Iris pigment epithelial cell (primary cell): ENCODE measurements around the gene CMTR2.

Experiments used
- DNase-seq: peaks from one replicate; pipeline ENCODE4 v3.0.0-alpha.2; 2011; ENCODE audit warnings: low read depth

CMTR2 gene

DNA sequence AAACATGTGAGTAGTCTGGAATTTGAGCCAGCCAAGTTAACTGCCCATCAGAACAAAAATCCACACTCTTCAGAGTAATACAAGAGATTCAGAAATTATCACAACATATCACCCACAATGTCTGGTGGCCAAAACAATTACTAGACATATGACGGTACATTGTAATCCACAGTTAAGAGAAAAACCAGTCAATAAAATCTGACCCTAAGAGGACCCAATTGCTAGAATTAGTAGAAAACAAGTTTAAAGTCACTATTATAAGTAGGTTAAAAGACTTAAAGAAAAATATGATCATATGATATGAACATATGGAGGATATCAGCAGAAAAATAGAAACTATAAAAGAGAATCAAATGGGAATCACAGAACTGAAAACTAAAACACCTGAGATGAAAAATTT lies 15.8 kb downstream of the CMTR2 start:
- no peak for DNase-seq

DNA sequence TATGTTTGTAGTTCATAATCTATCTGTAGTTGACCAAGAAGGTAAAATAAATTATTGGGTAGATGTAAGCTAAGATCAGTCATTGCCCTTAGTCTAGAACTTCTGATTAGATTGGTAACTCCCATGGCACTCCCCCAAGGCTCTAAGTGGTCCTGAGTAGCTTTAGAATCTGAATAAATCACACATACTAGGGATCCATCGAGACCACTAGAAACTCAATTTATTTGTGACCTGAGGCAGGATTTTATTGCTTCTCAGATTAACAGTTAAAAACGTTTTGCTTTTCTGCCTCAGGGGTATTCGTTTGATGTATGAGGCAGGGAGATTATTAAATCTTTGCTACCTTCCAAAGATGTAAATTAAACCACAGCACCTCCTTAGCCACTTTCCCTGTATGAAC lies 24.9 kb downstream of the CMTR2 start:
- no peak for DNase-seq

DNA sequence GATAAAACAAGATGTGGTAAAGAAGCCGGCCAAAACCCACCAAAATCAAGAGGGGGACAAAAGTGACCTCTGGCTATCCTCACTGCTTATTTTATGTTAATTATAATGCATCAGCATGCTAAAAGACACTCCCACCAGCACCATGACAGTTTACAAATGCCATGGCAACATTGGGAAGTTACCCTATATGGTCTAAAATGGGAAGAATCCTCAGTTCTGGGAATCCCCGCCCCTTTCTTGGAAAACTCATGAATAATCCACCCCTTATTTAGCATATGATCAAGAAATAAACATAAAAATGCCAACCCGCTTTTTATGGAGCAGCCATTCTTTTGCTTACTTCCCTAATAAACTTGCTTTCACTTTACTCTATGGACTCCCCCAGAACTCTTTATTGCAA lies 25.6 kb downstream of the CMTR2 start:
- DNase-seq: no peak

DNA sequence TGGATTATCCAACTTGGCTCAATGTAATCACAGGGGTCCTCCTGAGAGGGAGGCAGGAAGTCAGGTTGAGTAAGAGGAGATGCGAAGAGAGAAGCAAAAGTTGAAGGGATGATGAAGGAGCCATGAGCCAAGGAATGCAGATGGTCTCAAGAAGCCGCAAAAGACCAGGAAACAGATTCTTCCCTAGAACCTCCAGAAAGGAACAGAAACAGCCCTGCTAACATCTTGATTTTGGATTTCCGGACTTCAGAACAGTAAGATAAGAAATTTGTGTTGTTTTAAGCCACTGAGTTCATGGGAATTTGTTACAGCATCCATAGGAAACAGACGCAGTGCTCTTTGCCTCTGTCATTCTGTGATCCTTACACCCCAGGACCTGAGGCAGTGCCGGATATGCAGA lies 26.8 kb downstream of the CMTR2 start:
- DNase-seq: no peak

DNA sequence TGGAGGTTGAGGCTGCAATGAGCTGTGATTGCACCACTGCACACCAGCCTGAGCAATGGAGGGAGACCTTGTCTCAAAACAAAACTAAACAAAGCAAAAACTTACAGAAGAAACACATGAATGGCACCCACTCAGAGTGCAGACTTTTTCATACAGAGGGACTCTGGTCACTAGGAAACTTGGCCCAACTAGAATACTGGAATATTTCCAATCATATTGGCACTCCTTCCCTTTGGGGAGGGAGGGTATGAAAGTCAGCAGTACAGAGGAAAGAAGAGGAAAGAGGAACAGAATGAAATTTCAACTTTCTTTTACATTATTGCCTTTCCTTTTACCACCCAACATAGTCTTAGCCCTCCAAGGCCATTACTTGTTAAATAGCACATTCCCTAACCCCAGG lies 28.2 kb downstream of the CMTR2 start:
- DNase-seq: no peak

DNA sequence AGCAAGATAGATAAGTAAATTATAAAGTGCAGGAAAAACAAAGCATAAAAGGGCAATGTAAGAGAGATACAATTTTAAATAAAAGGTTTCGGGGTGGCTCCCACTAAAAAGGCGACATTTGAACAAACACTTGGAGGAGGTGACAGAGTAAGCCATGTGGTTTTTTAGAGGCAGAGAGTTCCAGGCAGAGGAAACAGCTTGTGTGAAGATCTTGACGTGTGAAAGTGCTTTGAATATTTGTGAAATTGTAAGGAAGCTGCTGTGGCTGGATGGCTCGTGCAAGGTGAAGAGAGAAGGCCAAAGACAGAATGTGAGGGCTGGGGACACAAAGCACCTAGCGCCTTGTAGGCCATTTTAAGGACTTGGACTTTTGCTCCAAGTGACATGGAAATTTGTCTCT lies 30.1 kb downstream of the CMTR2 start:
- DNase-seq: no peak

DNA sequence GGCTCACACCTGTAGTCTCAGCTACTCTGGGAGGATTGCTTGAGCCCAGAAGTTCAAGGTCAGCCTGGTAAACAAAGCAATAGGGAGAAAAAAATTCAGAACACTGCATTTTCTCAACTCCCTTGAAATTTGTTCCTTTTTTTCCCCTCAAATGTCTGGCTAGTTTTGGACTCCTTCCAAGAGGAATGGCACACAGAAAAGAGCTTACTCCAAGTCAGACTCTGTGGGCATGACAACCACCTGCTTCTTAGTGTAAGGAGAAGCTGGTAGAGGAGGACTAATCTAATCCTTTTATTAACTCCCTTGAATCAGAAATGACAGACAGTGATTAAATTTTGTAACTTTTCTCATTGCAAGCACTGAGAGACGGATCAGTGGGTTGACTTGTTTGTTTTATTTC lies 30.8 kb downstream of the CMTR2 start:
- DNase-seq: no peak

DNA sequence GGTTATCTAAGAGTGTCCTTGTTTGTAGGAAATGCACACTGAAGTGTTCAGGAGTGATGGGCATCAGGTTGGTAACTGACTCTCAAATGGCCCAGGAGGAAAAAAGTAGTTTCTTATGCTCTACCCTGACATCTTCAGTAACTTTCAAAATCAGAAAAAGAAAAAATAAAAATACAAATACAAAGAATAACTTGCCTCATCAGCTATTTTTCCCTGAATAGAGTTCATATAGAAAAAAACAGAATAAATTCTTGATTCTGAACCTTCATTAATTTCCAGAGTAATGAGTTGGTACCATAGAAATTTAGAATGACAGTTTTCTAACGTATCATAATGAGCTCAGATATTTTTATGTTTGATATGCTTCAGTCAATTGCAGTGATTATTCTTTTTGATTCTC lies 31.4 kb downstream of the CMTR2 start:
- DNase-seq: no peak

DNA sequence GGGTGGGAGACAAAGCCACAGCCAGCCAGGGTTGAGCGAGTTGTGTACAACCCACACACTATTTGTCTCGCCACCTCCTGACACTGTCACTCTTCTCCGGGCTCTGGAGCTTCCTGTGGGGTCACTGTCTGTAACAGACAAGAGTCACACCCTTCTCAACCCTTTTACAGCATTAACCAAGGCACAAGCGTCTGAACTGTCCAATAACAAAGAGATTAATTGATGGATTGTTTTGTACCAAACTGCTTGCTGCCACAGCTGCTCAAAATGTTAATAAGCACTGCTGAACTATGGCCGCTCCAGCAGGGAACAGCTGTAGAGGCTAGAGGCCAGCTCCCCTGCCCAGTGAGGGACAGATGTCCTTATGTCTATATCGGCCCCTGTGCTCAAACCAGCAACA lies 33.5 kb downstream of the CMTR2 start:
- no peak for DNase-seq

DNA sequence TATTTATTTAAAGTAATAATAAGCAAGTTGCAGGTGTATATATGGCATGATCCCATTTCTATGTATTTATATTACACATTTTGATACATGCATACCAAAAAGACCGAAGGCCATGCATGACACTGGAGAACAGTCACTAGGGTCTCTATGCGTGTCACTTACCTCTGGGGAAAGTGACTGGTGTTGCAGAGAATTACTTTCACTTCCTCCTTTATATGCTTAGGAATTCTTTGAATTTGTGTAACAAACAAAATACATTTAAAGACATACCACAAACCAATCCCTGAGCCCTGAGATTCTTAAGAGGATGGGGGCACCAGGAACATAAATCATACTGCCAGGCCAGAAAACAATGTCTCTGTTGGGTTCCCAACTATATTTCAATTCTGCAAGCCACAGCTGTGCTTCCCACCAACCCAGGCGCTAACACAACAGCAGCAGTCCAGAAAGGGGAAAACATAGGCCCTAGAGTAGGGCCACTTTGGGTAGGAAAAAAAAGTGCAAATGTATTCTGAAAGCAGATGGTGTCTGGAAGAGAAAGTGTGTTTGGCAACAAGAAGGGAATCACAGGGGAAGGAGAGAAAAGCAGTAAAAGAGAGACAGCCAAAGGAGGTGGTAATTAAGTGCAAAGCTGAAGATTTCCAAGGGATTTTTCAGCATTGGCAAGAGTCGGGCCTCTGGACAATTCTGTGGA lies 34.2 kb downstream of the CMTR2 start:
- no peak for DNase-seq

DNA sequence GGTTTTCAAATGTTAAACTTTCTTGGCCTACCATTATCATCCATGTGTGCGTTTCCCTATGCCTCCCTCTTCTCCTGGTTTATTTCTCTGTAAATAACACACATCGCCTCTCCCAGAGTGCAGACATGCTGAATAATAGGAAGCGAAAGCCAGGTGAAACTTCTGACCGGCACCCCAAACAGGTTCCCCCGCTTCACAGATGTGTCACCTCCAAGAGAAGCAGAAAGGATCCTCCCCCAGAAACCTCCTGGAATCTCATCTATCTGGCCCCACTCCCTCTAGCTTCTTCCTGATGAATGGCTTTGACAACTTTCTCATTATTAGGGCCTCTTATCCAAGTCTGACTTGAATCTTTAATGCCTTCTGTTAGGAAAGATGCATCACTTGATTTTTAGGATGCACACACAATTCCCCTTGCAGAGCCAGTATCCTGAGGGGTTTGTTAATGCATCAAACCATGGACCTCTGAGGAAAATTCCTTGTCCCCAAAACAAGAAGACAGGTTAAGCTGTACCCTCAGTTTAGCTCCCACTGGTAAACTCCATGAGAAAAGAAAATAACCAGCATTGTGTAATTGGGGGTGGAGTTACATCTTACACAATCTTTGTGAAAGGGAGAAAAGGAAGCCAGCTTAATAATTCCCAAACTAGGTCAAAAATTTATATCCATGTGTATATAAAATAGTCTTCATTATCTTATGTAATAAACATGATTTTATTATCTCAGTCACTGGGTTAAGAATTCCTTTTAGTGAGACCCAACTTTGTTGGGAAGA lies 38.6 kb downstream of the CMTR2 start:
- DNase-seq: peak; percentile 21

DNA sequence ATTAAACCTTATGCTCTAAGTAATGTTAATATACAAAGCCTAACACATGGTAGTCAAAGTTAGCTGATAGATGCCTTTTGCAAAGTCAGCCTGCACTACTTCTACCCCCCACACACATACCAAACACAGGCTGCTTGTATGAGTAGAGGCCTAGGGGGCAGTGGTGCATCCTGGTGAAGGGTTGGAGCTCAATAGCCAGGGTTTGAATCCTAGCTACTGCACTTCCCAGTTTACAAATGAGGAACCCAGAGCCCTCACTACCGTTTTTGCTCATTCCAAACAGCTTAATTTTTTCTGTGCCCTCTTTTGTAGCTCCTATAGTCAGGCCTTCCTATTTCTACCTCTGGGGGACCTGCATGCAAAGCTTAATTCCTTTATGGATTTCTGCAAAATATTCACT lies 39.8 kb downstream of the CMTR2 start:
- DNase-seq: no peak

DNA sequence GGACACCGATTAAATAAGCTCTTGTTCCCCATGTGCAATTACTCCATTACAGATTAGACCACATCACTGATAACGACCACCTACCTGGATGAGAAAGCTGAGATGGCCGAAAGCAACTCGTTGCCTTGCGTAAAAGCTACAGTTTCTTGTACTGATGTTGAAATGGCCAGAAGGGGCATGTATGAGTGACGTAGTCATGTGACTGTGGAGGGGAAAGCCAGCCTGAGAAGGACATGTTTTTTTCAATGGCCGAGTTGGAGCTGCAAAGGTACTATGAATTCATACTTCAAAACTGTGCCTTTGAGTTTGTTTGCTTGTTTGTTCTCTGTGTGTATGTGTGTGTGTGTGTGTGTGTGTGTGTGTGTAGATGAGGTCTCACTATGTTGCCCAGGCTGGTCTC lies 41.7 kb downstream of the CMTR2 start:
- no peak for DNase-seq

DNA sequence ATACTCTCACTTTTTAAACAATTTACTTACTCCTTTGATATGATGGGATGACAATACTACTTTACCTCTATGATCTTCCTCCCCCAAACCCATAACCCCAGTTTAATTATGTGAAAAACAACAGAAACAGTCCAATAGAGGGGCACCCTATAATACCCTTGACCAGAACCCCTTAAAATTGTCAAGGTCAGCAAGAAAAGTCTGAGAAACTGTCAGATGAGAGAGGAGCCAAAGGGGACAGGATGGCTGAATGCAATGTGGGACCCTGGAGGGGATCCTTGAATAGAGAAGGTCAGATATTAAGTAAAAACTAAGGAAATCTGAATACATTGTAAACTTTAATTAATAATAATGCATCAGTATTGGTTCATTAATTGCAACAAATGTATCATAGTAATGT lies 42.9 kb downstream of the CMTR2 start:
- no peak for DNase-seq

DNA sequence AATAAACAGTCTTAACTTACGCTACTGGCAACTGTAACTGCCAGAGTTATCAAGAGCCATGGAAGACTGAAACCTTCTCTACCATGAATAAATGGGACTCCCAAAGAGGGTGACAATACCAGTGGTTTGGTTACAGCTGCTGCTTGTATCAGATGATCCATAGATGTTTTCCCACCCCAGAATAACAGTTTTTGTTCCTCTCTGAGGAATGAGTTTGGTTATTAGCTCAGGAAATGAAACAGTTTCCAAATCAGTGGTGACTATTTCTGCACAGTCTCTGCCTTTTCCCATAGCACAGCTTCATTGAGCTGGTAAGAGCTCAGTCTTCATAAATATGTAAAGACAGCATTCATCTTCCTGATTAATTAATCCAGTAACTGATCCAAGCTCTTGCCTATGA lies 44.7 kb downstream of the CMTR2 start:
- DNase-seq: no peak

DNA sequence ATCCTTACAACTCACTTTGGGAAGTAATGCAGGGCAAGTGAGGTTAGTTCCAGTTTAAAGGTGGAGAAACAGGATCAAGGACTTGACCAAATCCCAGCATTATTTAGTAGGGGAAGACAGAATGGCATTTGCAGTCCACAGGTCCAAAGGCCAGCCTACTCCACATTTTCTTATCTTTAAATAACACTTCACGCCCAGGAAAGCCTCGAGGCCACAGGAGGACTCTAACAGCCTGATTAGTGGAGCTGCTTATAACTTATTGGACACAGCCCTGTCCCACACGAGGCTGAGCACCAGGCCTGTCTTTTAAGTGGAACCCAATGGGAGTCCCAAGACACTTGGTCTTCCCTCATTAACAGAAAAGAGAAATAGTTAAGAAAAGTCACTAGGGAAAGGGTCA lies 46.6 kb downstream of the CMTR2 start:
- DNase-seq: no peak

DNA sequence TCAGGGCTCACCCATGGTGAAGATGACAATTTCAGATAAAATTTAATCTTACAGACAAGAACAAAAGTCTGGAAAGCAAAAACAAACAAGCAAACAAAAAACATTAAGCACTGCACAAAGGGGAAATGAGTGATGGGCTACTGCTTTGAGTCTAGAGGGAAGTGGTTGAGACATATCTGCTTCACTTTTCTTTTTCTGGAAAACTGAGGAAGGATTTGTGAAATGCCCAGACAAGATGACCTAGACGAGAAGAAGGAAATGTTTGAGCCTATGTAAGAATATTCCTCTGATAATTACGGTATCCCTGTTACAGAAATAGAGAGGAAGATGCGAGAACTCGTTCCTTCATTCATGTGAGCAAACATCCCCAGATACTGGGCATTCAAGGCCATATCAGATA lies 47.2 kb downstream of the CMTR2 start:
- no peak for DNase-seq
